GM18909 (cell line): Measurements from ENCODE around the gene NCLN.

Experiments
- ATAC-seq: cut with Tn5 transposase; IDR thresholded peaks from one replicate; pipeline ENCODE4 v1.9.1; 2021; ENCODE audit warnings: mild to moderate bottlenecking; ENCODE audit not compliant: unreplicated experiment, poor library complexity

NCLN gene

DNA sequence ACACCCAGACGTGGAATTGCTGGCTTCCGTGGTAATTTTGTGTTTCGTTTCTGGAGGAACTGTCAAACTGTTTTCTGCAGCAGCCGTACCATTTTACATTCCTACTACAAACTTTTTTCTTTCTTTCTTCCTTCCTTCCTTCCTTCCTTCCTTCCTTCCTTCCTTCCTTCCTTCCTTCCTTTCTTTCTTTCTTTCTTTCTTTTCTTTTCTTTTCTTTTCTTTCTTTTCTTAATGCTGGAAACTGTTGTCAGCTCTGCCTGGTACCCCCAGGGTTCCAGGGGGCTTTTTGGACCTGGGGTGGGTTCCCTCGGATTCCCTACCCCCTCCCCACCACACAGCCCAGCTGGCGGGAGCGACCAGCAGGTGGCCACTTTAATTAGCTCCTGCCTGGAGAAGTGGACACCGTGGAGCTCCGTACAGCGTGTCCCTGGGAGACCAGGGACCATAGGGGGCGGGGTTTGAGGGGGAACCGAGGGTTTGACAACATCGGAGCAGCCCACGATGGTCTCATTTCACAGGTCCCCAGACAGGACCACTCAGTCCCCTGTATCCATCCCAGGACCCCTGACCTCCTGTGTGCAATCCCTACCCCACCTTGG, 63.1 kb downstream of the NCLN start:
- no peak for ATAC-seq

DNA sequence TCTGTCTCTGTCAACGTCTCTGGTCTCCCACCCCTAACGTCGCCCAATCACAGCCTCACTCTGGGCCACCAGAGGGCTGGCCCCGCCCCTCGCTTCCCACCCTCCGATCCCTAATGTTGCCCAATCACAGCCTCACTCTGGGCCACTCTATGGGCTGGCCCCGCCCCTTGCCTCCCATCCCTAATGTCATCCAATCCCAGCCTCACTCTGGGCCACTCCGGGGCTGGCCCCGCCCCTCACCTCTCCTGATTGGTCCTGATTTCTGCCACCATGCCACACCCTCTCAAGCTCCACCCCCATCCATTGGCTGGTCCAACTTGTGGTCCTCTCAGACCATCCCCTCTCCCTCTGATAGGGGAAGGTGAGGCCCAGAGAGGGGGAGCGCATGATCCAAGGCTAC, 63.7 kb downstream of the NCLN start:
- no peak for ATAC-seq

DNA sequence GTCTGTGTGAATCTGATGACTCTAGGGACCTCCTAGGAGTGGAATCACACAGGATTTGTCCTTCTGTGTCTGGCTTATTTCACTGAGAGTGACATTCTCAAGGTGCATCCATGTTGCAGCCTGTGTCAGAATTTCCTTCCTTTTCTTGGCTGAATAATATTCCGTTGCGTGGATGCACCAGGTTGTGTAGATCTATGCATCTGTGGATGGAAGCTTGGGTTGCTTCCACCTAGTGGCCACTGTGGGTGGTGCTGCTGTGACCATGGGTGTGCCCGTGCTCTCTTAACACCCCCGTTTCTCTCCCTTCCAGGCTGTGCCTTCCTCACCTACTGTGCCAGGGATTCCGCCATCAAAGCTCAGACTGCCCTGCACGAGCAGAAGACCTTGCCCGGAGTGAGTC, 64.9 kb downstream of the NCLN start:
- no peak for ATAC-seq

DNA sequence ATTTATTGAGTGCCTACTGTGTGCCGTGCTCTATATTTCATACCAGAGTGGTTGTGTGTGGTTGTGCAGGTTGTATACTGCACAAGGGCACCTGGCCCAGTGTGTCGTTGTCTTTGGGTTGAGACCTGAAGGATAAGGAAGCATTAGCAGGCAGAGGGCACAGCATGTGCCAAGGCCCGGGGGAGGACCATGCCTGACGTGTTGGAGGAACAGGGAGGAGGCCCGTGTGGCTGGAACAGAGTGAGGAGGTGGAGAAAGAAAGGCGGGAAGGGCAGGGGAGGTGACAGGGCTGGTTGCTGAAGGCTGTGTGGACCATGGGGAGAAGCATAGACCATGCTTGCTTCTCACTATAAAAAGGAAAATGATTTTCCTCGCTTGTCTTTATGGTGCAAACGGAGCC, 65.5 kb downstream of the NCLN start:
- ATAC-seq = no peak

DNA sequence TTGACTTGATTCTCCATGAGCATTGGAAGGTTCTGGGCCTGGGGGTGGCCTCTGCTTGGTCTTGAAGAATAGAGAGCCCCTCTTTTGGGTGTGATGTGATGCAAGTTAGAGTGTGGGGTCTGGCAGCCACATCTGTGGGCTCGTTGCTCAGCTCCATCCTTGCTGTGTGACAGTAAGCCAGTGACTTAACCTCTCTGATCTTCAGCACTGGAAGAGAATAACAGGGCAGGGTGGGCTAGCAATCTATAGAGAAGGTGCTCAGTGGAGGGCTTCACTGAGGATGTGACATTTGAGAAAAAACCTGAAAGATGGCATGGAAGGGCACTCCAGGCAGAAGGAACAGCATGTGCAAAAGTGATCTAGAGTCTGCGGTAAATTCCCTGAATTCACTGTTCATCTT, 66.9 kb downstream of the NCLN start:
- ATAC-seq = no peak

DNA sequence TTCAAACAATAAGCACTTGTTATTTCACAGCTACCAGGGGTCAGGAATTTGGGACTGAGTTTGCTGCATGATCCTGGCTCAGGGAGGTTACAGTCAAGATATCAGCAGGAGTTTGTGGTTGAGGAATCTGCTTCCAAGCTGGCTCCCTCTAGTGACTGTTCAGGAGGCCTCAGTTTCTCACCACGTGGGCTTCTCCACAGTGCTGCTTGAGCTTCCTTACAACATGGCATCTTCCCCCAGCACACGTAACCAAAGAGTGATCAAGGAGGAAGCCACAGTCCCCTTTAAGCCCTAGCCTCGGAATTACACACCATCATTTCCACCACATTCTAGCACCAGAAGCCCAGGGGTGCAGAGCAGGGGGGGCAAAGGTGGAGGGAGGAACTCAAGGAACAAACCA, 67.5 kb downstream of the NCLN start:
- no peak for ATAC-seq

DNA sequence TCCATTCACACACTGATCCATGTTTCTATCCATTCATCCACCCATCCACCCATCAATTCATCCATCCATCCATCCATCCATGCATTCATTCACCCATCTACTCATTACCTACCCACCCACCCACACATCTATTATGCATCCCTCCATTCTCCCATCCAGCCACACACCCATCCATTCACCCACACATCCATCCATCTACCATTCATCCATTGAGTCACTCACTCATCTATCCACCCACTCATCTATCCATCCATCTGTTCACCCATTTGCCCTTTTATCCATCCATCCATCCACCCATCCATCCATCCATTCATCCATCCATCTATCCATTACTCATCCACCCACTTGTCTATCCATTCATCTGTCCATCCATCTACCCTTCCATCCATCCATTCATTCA, 68.8 kb downstream of the NCLN start:
- no peak for ATAC-seq

DNA sequence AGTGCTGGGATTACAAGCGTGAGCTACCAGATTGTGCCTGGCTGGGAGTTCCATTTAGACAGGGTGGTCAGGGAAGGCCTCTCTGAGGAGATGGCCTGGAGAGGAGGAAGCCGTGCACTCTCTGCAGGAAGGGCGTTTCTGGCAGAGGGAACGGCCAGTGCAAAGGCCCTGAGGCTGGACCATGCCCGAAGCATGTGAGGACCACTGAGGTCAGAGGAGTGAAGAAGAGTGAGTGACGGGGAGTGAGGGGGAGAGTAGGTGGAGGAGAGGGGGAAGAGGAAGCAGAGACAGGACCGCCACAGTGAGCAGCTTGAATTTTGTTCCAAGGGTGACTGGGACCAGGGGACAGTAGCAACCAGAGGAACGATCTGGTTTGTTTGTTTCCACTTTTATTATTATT, 71.3 kb downstream of the NCLN start:
- no peak for ATAC-seq
